T-helper 1 cell treated with Interleukin-12 subunit alpha and Interleukin-12 subunit beta and Interleukin-4 antibody, amounts not matched to agents 30 μg/mL and 1 μg/mL, for 36 hours (primary cell): ENCODE results near the gene TIMM13.
"Not testable (repeated sequence)": the region's sequence is repeated elsewhere in the genome, so short reads cannot be mapped to it uniquely, and the experiment has no call there.

Source experiments
- H3K27ac Mint-ChIP-seq: one replicate; pipeline ENCODE4 v1.8.0; 2021; ENCODE audit warnings: mild to moderate bottlenecking, mixed read lengths
- H3K27me3 Mint-ChIP-seq: one replicate; pipeline ENCODE4 v1.8.0; 2021; ENCODE audit warnings: low read depth, mixed read lengths
- H3K36me3 Mint-ChIP-seq: one replicate; pipeline ENCODE4 v1.8.0; 2021; ENCODE audit warnings: low read depth, mixed read lengths
- H3K4me1 Mint-ChIP-seq: one replicate; pipeline ENCODE4 v1.8.0; 2021; ENCODE audit warnings: low read depth, mixed read lengths
- H3K4me3 Mint-ChIP-seq: one replicate; pipeline ENCODE4 v1.8.0; 2021; ENCODE audit warnings: mild to moderate bottlenecking, moderate library complexity, mixed read lengths
- H3K9me3 Mint-ChIP-seq: one replicate; pipeline ENCODE4 v1.8.0; 2021; ENCODE audit warnings: mixed read lengths

TIMM13 gene

GRCh38 chr19:2460245-2460644 lies 32.9 kb upstream of the TIMM13 start:
- Mint-ChIP-seq H3K4me3 (peak overlapping the region; percentile 31), H3K27me3 (no peaks in the 10 kb centered on the region), H3K4me1 (peaks cover 16% of the 10 kb centered on the region), H3K9me3 (no peaks in the 10 kb centered on the region), H3K36me3 (peaks cover 5% of the 10 kb centered on the region), H3K27ac (peak overlapping the region; percentile 15)

GRCh38 chr19:2458776-2459175 lies 31.4 kb upstream of the TIMM13 start:
- H3K4me1 Mint-ChIP-seq, result peaks cover 23% of the 10 kb centered on the region

GRCh38 chr19:2458054-2458453 lies 30.7 kb upstream of the TIMM13 start:
- no peak overlapping the region for H3K27ac Mint-ChIP-seq
- no peaks in the 10 kb centered on the region for H3K27me3 Mint-ChIP-seq
- H3K4me3 Mint-ChIP-seq, result no peak overlapping the region
- peaks cover 5% of the 10 kb centered on the region for H3K36me3 Mint-ChIP-seq
- H3K4me1 Mint-ChIP-seq, result peaks cover 23% of the 10 kb centered on the region
- no peaks in the 10 kb centered on the region for H3K9me3 Mint-ChIP-seq

More at GRCh38 chr19:2458776-2459175, 31.4 kb upstream of the TIMM13 start:
- not testable (repeated sequence) for H3K36me3 Mint-ChIP-seq, H3K27me3 Mint-ChIP-seq, H3K27ac Mint-ChIP-seq, H3K9me3 Mint-ChIP-seq, H3K4me3 Mint-ChIP-seq

- H3K27ac Mint-ChIP-seq, result peak overlapping the region; percentile 91
- no peaks in the 10 kb centered on the region for H3K27me3 Mint-ChIP-seq
- H3K4me3 Mint-ChIP-seq, result peak overlapping the region; percentile 78
- peaks cover 23% of the 10 kb centered on the region for H3K4me1 Mint-ChIP-seq
- peaks cover 5% of the 10 kb centered on the region for H3K36me3 Mint-ChIP-seq
- no peaks in the 10 kb centered on the region for H3K9me3 Mint-ChIP-seq
These were observed 30.1 kb upstream of the TIMM13 start for GRCh38 chr19:2457394-2458037.

GRCh38 chr19:2455851-2456570 lies 28.6 kb upstream of the TIMM13 start:
- Mint-ChIP-seq H3K4me1 (peaks cover 19% of the 10 kb centered on the region), H3K4me3 (peak overlapping the region; percentile 84), H3K27ac (peak overlapping the region; percentile 80), H3K36me3 (peaks cover 5% of the 10 kb centered on the region), H3K27me3 (no peaks in the 10 kb centered on the region), H3K9me3 (no peaks in the 10 kb centered on the region)

- peaks cover 17% of the 10 kb centered on the region for H3K4me1 Mint-ChIP-seq
- peak overlapping the region; percentile 73 for H3K27ac Mint-ChIP-seq
- H3K27me3 Mint-ChIP-seq, result no peaks in the 10 kb centered on the region
- H3K9me3 Mint-ChIP-seq, result no peaks in the 10 kb centered on the region
- H3K36me3 Mint-ChIP-seq, result peaks cover 5% of the 10 kb centered on the region
- peak overlapping the region; percentile 84 for H3K4me3 Mint-ChIP-seq
These were observed 27.8 kb upstream of the TIMM13 start for GRCh38 chr19:2454962-2455850.

- peak overlapping the region; percentile 73 for H3K27ac Mint-ChIP-seq
- H3K4me1 Mint-ChIP-seq, result peaks cover 15% of the 10 kb centered on the region
- H3K27me3 Mint-ChIP-seq, result no peaks in the 10 kb centered on the region
- H3K9me3 Mint-ChIP-seq, result no peaks in the 10 kb centered on the region
- H3K36me3 Mint-ChIP-seq, result peaks cover 3% of the 10 kb centered on the region
- H3K4me3 Mint-ChIP-seq, result peak overlapping the region; percentile 84
These were observed 27.0 kb upstream of the TIMM13 start for GRCh38 chr19:2454199-2454961.

- Mint-ChIP-seq H3K4me1 (peaks cover 17% of the 10 kb centered on the region), H3K4me3 (no peak overlapping the region), H3K9me3 (no peaks in the 10 kb centered on the region), H3K27ac (no peak overlapping the region), H3K36me3 (peaks cover 3% of the 10 kb centered on the region), H3K27me3 (no peaks in the 10 kb centered on the region)
These were observed 26.1 kb upstream of the TIMM13 start for GRCh38 chr19:2453431-2454025.

- Mint-ChIP-seq H3K36me3 (no peaks in the 10 kb centered on the region), H3K9me3 (no peaks in the 10 kb centered on the region), H3K4me1 (peaks cover 15% of the 10 kb centered on the region), H3K4me3 (no peak overlapping the region), H3K27me3 (no peaks in the 10 kb centered on the region), H3K27ac (no peak overlapping the region)
These were observed 24.4 kb upstream of the TIMM13 start for GRCh38 chr19:2451741-2452140.

- H3K4me3 Mint-ChIP-seq, result no peak overlapping the region
- no peaks in the 10 kb centered on the region for H3K9me3 Mint-ChIP-seq
- H3K36me3 Mint-ChIP-seq, result peaks cover 2% of the 10 kb centered on the region
- no peak overlapping the region for H3K27ac Mint-ChIP-seq
- no peaks in the 10 kb centered on the region for H3K27me3 Mint-ChIP-seq
- peaks cover 19% of the 10 kb centered on the region for H3K4me1 Mint-ChIP-seq
These were observed 23.8 kb upstream of the TIMM13 start for GRCh38 chr19:2451138-2451537.

GRCh38 chr19:2449019-2449418 lies 21.6 kb upstream of the TIMM13 start:
- H3K9me3 Mint-ChIP-seq, result no peaks in the 10 kb centered on the region
- no peaks in the 10 kb centered on the region for H3K27me3 Mint-ChIP-seq
- no peak overlapping the region for H3K4me3 Mint-ChIP-seq
- H3K27ac Mint-ChIP-seq, result no peak overlapping the region
- peaks cover 5% of the 10 kb centered on the region for H3K36me3 Mint-ChIP-seq
- H3K4me1 Mint-ChIP-seq, result peaks cover 14% of the 10 kb centered on the region

- H3K4me1 Mint-ChIP-seq, result peaks cover 14% of the 10 kb centered on the region
- peak overlapping the region; percentile 62 for H3K4me3 Mint-ChIP-seq
- no peaks in the 10 kb centered on the region for H3K27me3 Mint-ChIP-seq
- H3K27ac Mint-ChIP-seq, result peak overlapping the region; percentile 86
- H3K36me3 Mint-ChIP-seq, result peaks cover 9% of the 10 kb centered on the region
- H3K9me3 Mint-ChIP-seq, result no peaks in the 10 kb centered on the region
These were observed 19.0 kb upstream of the TIMM13 start for GRCh38 chr19:2446381-2446780.

GRCh38 chr19:2444251-2445002 lies 17.0 kb upstream of the TIMM13 start:
- Mint-ChIP-seq H3K27me3 (no peaks in the 10 kb centered on the region), H3K4me1 (peaks cover 15% of the 10 kb centered on the region), H3K27ac (no peak overlapping the region), H3K4me3 (no peak overlapping the region), H3K9me3 (no peaks in the 10 kb centered on the region), H3K36me3 (peaks cover 13% of the 10 kb centered on the region)
